Measurements from ENCODE around the gene LMTK3.

The LMTK3 gene, protein sequence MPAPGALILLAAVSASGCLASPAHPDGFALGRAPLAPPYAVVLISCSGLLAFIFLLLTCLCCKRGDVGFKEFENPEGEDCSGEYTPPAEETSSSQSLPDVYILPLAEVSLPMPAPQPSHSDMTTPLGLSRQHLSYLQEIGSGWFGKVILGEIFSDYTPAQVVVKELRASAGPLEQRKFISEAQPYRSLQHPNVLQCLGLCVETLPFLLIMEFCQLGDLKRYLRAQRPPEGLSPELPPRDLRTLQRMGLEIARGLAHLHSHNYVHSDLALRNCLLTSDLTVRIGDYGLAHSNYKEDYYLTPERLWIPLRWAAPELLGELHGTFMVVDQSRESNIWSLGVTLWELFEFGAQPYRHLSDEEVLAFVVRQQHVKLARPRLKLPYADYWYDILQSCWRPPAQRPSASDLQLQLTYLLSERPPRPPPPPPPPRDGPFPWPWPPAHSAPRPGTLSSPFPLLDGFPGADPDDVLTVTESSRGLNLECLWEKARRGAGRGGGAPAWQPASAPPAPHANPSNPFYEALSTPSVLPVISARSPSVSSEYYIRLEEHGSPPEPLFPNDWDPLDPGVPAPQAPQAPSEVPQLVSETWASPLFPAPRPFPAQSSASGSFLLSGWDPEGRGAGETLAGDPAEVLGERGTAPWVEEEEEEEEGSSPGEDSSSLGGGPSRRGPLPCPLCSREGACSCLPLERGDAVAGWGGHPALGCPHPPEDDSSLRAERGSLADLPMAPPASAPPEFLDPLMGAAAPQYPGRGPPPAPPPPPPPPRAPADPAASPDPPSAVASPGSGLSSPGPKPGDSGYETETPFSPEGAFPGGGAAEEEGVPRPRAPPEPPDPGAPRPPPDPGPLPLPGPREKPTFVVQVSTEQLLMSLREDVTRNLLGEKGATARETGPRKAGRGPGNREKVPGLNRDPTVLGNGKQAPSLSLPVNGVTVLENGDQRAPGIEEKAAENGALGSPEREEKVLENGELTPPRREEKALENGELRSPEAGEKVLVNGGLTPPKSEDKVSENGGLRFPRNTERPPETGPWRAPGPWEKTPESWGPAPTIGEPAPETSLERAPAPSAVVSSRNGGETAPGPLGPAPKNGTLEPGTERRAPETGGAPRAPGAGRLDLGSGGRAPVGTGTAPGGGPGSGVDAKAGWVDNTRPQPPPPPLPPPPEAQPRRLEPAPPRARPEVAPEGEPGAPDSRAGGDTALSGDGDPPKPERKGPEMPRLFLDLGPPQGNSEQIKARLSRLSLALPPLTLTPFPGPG (N-terminal part only)

DNA sequence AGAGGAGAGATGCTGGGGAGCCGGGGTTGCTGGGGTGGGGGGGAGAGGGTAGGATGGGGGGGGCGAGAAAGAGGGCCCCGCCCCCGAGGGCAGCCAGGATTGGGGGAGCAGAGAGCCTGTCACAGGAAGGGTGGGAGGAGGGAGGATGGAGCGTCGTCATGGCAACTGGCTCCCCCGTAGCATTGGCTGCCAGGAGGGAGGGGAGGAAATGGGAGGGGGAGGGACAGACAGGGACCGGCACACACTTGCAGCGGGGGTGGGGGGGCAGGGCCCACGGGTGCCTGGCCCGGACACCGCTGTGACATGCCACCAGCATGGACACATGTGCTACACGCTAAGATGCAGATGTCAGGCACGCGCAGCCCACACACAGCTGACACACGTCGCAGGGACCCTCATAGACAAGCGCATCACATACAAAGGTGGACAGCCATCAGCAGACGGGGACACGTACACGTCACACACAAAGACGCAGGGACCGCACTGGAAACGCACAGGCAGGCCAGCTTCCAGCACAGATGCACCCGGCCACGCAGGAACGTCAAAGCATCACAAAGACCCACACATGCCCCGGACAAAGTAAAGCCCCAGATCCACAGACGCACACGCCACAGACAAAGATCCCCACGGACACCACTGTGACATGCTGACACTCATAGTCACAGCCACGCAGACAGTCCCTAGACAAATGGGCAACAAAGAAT lies at the start of gene LMTK3:
LMTK3 (minus strand) TSS at position 36 of the 704 bp plus-strand sequence. CDS start 259 bp downstream, outside the sequence.
- Mint-ChIP-seq H3K27me3 (no peaks in the 10 kb centered on the region), H3K27ac (ENCODE audit: low read depth) (no peak within 1 kb of the TSS), H3K9me3 (no peaks in the 10 kb centered on the region), H3K36me3 (ENCODE audit: insufficient read depth) (peaks cover 9% of the 10 kb centered on the region), H3K4me3 (no peak within 1 kb of the TSS), H3K4me1 (peaks cover 16% of the 10 kb centered on the region)
- peak; percentile 63 for ATAC-seq (replicated peaks; ENCODE audit: extremely low read depth, poor library complexity, severe bottlenecking)
- peak; percentile 56 to 77 for DNase-seq (ENCODE audit: low spot score in 2 of 2)

DNA sequence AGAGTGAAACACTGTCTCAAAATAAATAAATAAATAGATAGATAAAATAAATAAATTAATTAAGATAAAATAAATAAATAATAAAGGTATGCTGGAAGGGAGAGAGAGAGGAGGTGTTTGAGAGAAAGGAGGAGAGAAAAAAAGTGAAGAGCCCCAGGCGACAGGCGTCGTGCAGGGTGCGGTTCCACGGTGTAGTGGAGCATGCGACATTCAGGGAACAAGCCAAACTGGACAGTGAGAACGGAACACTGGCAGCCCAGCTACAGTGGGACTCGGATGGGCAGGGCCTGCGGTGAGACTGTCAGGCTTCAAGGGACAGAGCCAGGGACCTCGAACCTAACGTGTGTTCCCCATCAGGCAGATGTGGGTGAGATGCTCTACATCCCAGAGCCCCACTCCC lies 49.8 kb upstream of the LMTK3 start:
- ATAC-seq (replicated peaks; ENCODE audit: extremely low read depth, poor library complexity, severe bottlenecking): no peak
- Mint-ChIP-seq H3K27me3 (peaks cover 26% of the 10 kb centered on the region), H3K27ac (ENCODE audit: low read depth) (no peak overlapping the region)

DNA sequence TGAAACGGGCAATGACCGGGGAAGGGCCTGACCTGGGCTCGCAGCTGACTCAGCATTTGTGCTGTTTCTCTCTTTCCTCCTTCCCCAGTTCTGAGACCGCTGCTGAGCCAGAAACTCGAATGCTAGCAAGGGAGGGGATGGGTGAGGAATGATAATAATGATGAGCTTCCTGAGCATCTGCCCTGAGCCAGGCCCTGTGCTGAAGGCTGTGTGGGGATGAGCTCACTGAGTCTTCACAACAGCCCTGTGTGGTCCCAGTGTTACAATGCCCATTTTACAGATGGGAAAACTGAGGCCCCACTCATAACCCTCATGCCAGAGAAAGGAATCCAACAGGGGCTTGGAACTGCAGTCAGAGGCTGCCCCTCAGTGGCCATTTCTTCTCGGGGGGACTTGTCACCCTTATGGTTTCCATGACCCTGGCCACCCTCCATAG lies 48.5 kb upstream of the LMTK3 start:
- DNase-seq (ENCODE audit: low spot score in 2 of 2) (no peak), ATAC-seq (replicated peaks; ENCODE audit: extremely low read depth, poor library complexity, severe bottlenecking) (no peak)
- Mint-ChIP-seq H3K4me1 (no peaks in the 10 kb centered on the region), H3K36me3 (ENCODE audit: insufficient read depth) (no peaks in the 10 kb centered on the region), H3K27ac (ENCODE audit: low read depth) (no peak overlapping the region), H3K27me3 (peaks cover 26% of the 10 kb centered on the region), H3K9me3 (no peaks in the 10 kb centered on the region), H3K4me3 (no peak overlapping the region)

More for the DNA sequence above, 49.8 kb upstream of the LMTK3 start:
- Mint-ChIP-seq H3K36me3 (ENCODE audit: insufficient read depth) (no peaks in the 10 kb centered on the region), H3K4me1 (no peaks in the 10 kb centered on the region), H3K9me3 (no peaks in the 10 kb centered on the region), H3K4me3 (no peak overlapping the region)
- DNase-seq (ENCODE audit: low spot score in 2 of 2): no peak

DNA sequence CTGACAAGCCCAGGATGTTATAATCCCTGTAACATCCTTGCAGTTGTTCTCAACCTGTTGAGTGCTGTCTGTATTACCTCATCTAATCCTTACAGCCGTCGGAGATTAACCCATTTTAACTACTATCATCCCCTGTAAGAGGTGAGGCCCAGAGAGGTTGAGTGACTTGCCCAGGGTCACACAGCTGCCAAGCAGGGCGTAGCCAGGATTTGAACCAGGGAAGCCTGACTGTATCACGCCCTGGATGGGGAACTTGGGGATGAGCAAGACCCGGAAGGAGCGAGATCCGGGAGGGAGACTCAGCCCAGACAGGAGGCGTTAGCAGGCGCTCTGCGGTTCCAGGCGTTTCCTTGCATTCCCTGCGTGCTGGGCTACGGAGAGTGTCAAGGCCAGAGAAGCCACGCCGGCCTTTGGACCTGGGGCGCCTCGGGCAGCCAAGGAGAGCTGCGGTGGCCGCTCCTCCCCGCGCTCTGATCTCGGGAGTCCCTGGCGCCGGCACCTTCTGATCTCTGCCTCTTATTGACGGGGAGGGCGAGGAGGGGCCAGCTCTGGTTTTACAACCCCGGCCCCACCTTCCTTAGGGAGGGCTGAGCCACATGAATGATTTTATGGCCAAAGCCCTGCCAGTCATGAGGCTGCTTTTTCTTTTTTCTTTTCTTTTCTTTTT lies 46.5 kb upstream of the LMTK3 start:
- no peak for ATAC-seq (replicated peaks; ENCODE audit: extremely low read depth, poor library complexity, severe bottlenecking)
- peaks cover 26% of the 10 kb centered on the region for H3K27me3 Mint-ChIP-seq
- H3K4me1 Mint-ChIP-seq: no peaks in the 10 kb centered on the region
- no peaks in the 10 kb centered on the region for H3K36me3 Mint-ChIP-seq (ENCODE audit: insufficient read depth)
- no peak for DNase-seq (ENCODE audit: low spot score in 2 of 2)
- no peaks in the 10 kb centered on the region for H3K9me3 Mint-ChIP-seq
- H3K27ac Mint-ChIP-seq (ENCODE audit: low read depth): no peak overlapping the region
- no peak overlapping the region for H3K4me3 Mint-ChIP-seq

DNA sequence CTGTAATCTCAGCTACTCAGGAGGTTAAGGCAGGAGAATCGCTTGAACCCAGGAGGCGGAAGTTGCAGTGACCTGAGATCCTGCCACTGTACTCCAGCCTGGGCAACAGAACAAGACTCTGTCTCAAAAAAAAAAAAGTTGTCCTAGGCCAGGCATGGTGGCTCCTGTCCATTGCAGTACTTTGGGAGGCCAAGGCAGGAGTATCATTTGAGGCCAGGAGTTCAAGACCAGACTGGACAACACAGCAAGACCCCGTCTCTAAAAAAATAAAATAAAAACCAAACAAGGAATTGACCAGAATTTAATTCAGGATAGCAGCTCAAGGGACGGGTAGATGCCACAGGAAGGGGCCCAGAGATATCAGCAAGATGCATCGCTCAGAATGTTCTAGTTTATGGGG lies 45.2 kb upstream of the LMTK3 start:
- no peaks in the 10 kb centered on the region for H3K4me1 Mint-ChIP-seq
- no peaks in the 10 kb centered on the region for H3K36me3 Mint-ChIP-seq (ENCODE audit: insufficient read depth)
- peaks cover 26% of the 10 kb centered on the region for H3K27me3 Mint-ChIP-seq
- no peak overlapping the region for H3K27ac Mint-ChIP-seq (ENCODE audit: low read depth)
- DNase-seq (ENCODE audit: low spot score in 2 of 2) (no peak), ATAC-seq (replicated peaks; ENCODE audit: extremely low read depth, poor library complexity, severe bottlenecking) (no peak)
- no peaks in the 10 kb centered on the region for H3K9me3 Mint-ChIP-seq
- no peak overlapping the region for H3K4me3 Mint-ChIP-seq

DNA sequence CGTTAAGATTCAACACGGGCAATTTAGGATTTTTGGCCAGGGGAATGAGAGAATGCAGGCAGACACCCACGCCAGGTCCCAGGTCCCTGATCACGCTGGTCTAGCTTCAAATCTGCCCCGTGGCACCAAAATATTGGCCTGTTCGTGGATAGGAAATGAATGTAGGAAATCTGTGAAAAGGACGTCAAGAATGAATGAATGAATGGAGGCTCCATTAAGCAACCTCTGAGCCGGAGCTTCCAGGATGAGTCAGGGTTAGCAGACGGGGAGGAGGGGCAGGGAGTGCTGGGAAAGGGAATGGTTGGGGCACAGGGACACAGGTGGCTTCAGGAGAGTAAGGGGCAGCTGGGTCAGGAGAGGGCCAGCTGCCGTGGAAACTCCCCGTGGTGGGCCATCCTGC lies 44.5 kb upstream of the LMTK3 start:
- Mint-ChIP-seq H3K9me3 (no peaks in the 10 kb centered on the region), H3K4me3 (no peak overlapping the region), H3K4me1 (no peaks in the 10 kb centered on the region), H3K27me3 (peaks cover 32% of the 10 kb centered on the region), H3K27ac (ENCODE audit: low read depth) (no peak overlapping the region), H3K36me3 (ENCODE audit: insufficient read depth) (no peaks in the 10 kb centered on the region)
- ATAC-seq (replicated peaks; ENCODE audit: extremely low read depth, poor library complexity, severe bottlenecking): no peak
- DNase-seq (ENCODE audit: low spot score in 2 of 2): no peak

DNA sequence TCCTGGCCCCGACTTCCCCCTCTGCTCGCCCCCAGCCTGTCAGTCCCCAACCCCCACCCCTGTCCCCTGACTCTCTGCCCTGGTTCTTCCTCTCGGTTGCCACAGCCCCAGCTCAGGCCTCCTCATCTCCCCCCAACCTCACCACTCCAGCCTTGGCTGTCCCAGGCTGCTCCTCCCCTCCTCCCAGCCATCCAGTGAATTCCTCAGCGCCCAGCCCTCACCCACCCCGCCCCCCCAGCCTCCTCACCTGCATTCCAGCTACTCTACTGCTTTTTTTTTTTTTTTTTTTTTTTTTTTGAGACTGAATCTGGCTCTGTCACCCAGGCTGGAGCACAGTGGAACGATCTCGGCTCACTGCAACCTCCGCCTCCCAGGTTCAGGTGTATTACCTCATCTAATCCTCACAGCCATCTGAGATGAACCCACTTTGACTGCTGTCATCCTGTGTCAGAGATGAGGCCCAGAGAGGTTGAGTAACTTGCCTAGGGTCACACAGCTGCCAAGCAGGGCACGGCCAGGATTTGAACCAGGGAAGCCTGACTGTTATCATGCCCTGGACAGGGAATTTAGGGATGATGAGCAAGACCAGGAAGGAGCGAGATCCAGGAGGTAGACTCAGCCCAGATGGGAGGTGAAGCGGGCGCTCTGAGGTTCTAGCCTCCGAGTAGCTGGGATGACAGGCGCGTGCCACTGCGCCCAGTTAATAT lies 42.9 kb upstream of the LMTK3 start:
- Mint-ChIP-seq H3K9me3 (no peaks in the 10 kb centered on the region), H3K4me1 (no peaks in the 10 kb centered on the region), H3K4me3 (no peak overlapping the region), H3K36me3 (ENCODE audit: insufficient read depth) (no peaks in the 10 kb centered on the region), H3K27ac (ENCODE audit: low read depth) (no peak overlapping the region), H3K27me3 (peaks cover 34% of the 10 kb centered on the region)
- ATAC-seq (replicated peaks; ENCODE audit: extremely low read depth, poor library complexity, severe bottlenecking) (no peak), DNase-seq (ENCODE audit: low spot score in 2 of 2) (no peak)

DNA sequence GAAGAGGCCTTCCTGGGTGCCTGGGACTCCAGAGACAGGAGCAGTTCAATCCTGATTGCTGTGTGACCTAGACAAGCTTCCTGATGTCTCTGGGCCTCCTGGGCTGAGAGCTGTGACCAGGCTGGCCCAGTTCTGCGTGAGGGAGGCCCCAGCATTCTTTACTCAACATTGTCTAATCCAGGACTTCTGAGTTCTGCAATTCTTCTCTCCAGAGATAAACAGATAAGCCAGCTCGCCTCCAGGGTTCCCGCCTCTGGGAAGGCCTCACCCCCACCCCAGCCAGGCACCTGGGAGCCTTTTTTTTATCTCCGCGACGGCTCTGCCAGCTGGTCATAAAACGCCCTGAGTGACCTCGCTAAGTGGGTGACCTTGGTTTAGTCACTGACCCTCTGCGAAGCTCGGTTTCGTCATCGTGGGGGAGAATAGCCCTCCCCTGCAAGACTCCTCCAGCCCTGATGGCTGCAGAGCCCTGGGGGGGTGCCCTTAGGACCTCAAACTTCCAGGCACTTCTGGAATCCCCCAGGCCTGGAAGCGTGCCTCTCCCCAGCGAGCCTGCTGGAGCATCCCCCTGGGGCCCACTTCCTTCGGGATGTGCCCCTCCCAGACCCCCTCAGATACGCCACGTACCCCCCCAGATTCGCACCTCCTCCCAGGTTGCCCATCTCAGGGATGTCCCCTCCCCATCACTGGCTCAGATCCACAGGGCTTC lies 42.2 kb upstream of the LMTK3 start:
- Mint-ChIP-seq H3K4me3 (no peak overlapping the region), H3K27me3 (peaks cover 28% of the 10 kb centered on the region), H3K27ac (ENCODE audit: low read depth) (no peak overlapping the region), H3K9me3 (no peaks in the 10 kb centered on the region), H3K4me1 (no peaks in the 10 kb centered on the region), H3K36me3 (ENCODE audit: insufficient read depth) (no peaks in the 10 kb centered on the region)
- DNase-seq (ENCODE audit: low spot score in 2 of 2) (no peak), ATAC-seq (replicated peaks; ENCODE audit: extremely low read depth, poor library complexity, severe bottlenecking) (no peak)

DNA sequence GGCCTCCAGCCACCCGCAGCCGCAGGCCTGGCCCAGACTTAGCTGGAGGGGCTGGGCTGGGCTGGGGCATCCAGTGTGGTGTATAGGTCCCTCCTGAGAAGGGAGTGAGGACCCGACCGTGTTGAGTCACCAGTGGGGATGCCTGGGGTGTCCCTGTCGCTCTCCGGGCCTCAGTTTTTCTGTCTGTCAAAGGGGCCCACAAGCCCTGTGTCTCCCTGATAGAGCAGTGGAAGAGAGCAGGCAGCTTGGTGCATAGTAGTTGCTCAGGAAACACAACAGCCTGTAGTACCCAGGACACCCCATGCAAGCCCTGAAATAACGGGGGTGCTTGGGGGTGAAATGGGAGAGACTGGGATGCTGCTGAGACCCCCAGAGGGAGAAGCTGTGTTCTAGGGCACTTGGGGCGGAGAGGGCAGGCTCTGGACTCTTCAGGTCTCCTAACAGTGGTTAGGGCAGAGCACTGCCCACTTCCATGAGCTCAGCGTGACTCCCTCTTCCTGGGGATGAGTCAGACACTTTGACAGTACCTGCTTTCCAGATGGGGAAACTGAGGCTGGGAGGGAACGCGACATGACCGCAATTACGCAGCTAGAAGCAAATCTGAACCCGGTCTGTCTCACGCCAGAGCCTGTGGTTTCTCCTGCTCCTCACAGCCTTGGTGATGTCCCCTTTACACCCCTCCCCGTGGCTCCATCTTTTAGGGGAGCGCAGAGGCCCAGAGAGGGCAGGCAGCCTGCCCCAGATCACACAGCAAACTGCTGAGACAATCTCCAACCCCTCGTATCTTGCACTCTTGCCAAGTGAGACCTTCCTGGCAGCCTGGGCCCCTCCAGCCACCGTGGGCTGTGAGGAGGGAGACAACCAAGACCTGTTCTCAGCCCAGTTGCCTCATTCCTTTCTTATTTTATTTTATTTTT lies 41.0 kb upstream of the LMTK3 start:
- Mint-ChIP-seq H3K27ac (ENCODE audit: low read depth) (no peak overlapping the region), H3K4me3 (no peak overlapping the region), H3K27me3 (peaks cover 16% of the 10 kb centered on the region), H3K9me3 (no peaks in the 10 kb centered on the region), H3K36me3 (ENCODE audit: insufficient read depth) (no peaks in the 10 kb centered on the region), H3K4me1 (no peaks in the 10 kb centered on the region)
- no peak for ATAC-seq (replicated peaks; ENCODE audit: extremely low read depth, poor library complexity, severe bottlenecking)
- DNase-seq (ENCODE audit: low spot score in 2 of 2): no peak
